Activated T-cell treated with anti-CD3 and anti-CD28 coated beads, Interleukin-2, amount 50 U/mL, for 4 hours (primary cell): ENCODE measurements around the gene FAM131C. TPM values are rescaled to one million over a fixed set of nuclear protein-coding genes. Genes with fewer than 3 reads are reported as not detected.
"Not testable (repeated sequence)": the region's sequence is repeated elsewhere in the genome, so short reads cannot be mapped to it uniquely, and the experiment has no call there.

ENCODE experiments used
- ATAC-seq, 2 donors: fragments of 200-7000 bp; cut with Tn5 transposase; one replicate each; pipeline ENCODE4 v1.10.0; 2021
- DNase-seq: peaks from one replicate; pipeline ENCODE4 v3.0.0-alpha.2; 2020
- H3K27me3 Mint-ChIP-seq: one replicate; pipeline ENCODE4 v1.8.0; 2021; ENCODE audit warnings: low read depth, mixed read lengths
- H3K36me3 Mint-ChIP-seq: one replicate; pipeline ENCODE4 v1.8.0; 2022; ENCODE audit warnings: mixed read lengths; ENCODE audit not compliant: insufficient read depth
- H3K4me1 Mint-ChIP-seq: one replicate; pipeline ENCODE4 v1.8.0; 2021; ENCODE audit warnings: low read depth, mixed read lengths
- H3K4me3 Mint-ChIP-seq: one replicate; pipeline ENCODE4 v1.8.0; 2021; ENCODE audit warnings: mild to moderate bottlenecking, moderate library complexity, mixed read lengths
- H3K9me3 Mint-ChIP-seq: one replicate; pipeline ENCODE4 v1.8.0; 2021; ENCODE audit warnings: mixed read lengths
- total RNA-seq, 3 donors: library from RNA; stranded (reverse); gene quantifications; one replicate each; pipeline ENCODE4 v1.2.1, GENCODE V29; 2021

Gene FAM131C
- total RNA-seq, 3 donors from 2014 or later = 0.20 to 0.24 TPM; not detected in 1

GRCh38 chr1:16112596-16113555 lies 39.4 kb upstream of the FAM131C start:
- Mint-ChIP-seq H3K27me3 (peaks cover 16% of the 10 kb centered on the region), H3K4me1 (peaks cover 2% of the 10 kb centered on the region), H3K36me3 (no peaks in the 10 kb centered on the region), H3K9me3 (peaks cover 4% of the 10 kb centered on the region), H3K4me3 (no peak overlapping the region)
- ATAC-seq = no peak
- no peak for DNase-seq

GRCh38 chr1:16111771-16112595 lies 38.5 kb upstream of the FAM131C start:
- DNase-seq = no peak
- Mint-ChIP-seq H3K9me3 (peaks cover 10% of the 10 kb centered on the region), H3K27me3 (peaks cover 16% of the 10 kb centered on the region), H3K4me3 (no peak overlapping the region), H3K4me1 (no peaks in the 10 kb centered on the region), H3K36me3 (no peaks in the 10 kb centered on the region)
- no peak for ATAC-seq

GRCh38 chr1:16110884-16111283 lies 37.4 kb upstream of the FAM131C start:
- H3K36me3 Mint-ChIP-seq = no peaks in the 10 kb centered on the region
- ATAC-seq = no peak
- H3K27me3 Mint-ChIP-seq = peaks cover 13% of the 10 kb centered on the region
- H3K9me3 Mint-ChIP-seq = peaks cover 10% of the 10 kb centered on the region
- no peak overlapping the region for H3K4me3 Mint-ChIP-seq
- no peak for DNase-seq
- H3K4me1 Mint-ChIP-seq = no peaks in the 10 kb centered on the region

- Mint-ChIP-seq H3K27me3 (peaks cover 15% of the 10 kb centered on the region), H3K4me3 (no peak overlapping the region), H3K36me3 (no peaks in the 10 kb centered on the region), H3K4me1 (no peaks in the 10 kb centered on the region), H3K9me3 (peaks cover 10% of the 10 kb centered on the region)
- DNase-seq (no peak), ATAC-seq (no peak)
Observed at GRCh38 chr1:16110456-16110855, 37.0 kb upstream of the FAM131C start.

- DNase-seq (no peak), ATAC-seq (no peak)
- H3K36me3 Mint-ChIP-seq = no peaks in the 10 kb centered on the region
- no peak overlapping the region for H3K4me3 Mint-ChIP-seq
- H3K4me1 Mint-ChIP-seq = no peaks in the 10 kb centered on the region
- H3K9me3 Mint-ChIP-seq = peaks cover 10% of the 10 kb centered on the region
- peaks cover 15% of the 10 kb centered on the region for H3K27me3 Mint-ChIP-seq
Observed at GRCh38 chr1:16109571-16109970, 36.1 kb upstream of the FAM131C start.

- Mint-ChIP-seq H3K9me3 (peaks cover 15% of the 10 kb centered on the region), H3K27me3 (peaks cover 15% of the 10 kb centered on the region)
- not testable (repeated sequence) for DNase-seq, H3K36me3 Mint-ChIP-seq, H3K4me1 Mint-ChIP-seq, ATAC-seq, H3K4me3 Mint-ChIP-seq
Observed at GRCh38 chr1:16107039-16107438, 33.6 kb upstream of the FAM131C start.

- Mint-ChIP-seq H3K9me3 (peaks cover 4% of the 10 kb centered on the region), H3K36me3 (no peaks in the 10 kb centered on the region), H3K27me3 (peaks cover 7% of the 10 kb centered on the region), H3K4me3 (no peak overlapping the region), H3K4me1 (no peaks in the 10 kb centered on the region)
- ATAC-seq (no peak), DNase-seq (no peak)
Observed at GRCh38 chr1:16101623-16102022, 28.2 kb upstream of the FAM131C start.

- ATAC-seq (no peak), DNase-seq (no peak)
- H3K9me3 Mint-ChIP-seq = peaks cover 4% of the 10 kb centered on the region
- H3K4me1 Mint-ChIP-seq = no peaks in the 10 kb centered on the region
- no peaks in the 10 kb centered on the region for H3K36me3 Mint-ChIP-seq
- H3K4me3 Mint-ChIP-seq = no peak overlapping the region
- peaks cover 13% of the 10 kb centered on the region for H3K27me3 Mint-ChIP-seq
Observed at GRCh38 chr1:16099412-16099811, 26.0 kb upstream of the FAM131C start.

GRCh38 chr1:16095447-16095846 lies 22.0 kb upstream of the FAM131C start:
- DNase-seq = no peak
- H3K9me3 Mint-ChIP-seq = no peaks in the 10 kb centered on the region
- H3K4me1 Mint-ChIP-seq = no peaks in the 10 kb centered on the region
- H3K27me3 Mint-ChIP-seq = peaks cover 13% of the 10 kb centered on the region
- H3K36me3 Mint-ChIP-seq = no peaks in the 10 kb centered on the region
- no peak for ATAC-seq
- no peak overlapping the region for H3K4me3 Mint-ChIP-seq

GRCh38 chr1:16094453-16095158 lies 21.2 kb upstream of the FAM131C start:
- Mint-ChIP-seq H3K4me3 (no peak overlapping the region), H3K36me3 (no peaks in the 10 kb centered on the region), H3K4me1 (no peaks in the 10 kb centered on the region), H3K27me3 (peaks cover 13% of the 10 kb centered on the region), H3K9me3 (no peaks in the 10 kb centered on the region)
- DNase-seq = no peak
- ATAC-seq = no peak

GRCh38 chr1:16093611-16094010 lies 20.2 kb upstream of the FAM131C start:
- ATAC-seq (no peak), DNase-seq (no peak)
- Mint-ChIP-seq H3K4me3 (no peak overlapping the region), H3K9me3 (no peaks in the 10 kb centered on the region), H3K36me3 (no peaks in the 10 kb centered on the region), H3K4me1 (no peaks in the 10 kb centered on the region), H3K27me3 (peaks cover 15% of the 10 kb centered on the region)

- Mint-ChIP-seq H3K9me3 (no peaks in the 10 kb centered on the region), H3K4me3 (no peak overlapping the region), H3K4me1 (no peaks in the 10 kb centered on the region), H3K36me3 (no peaks in the 10 kb centered on the region), H3K27me3 (peaks cover 15% of the 10 kb centered on the region)
- ATAC-seq (no peak), DNase-seq (no peak)
Observed at GRCh38 chr1:16092923-16093511, 19.6 kb upstream of the FAM131C start.

GRCh38 chr1:16092097-16092922 lies 18.9 kb upstream of the FAM131C start:
- no peak for ATAC-seq

More at GRCh38 chr1:16092097-16092922, 18.9 kb upstream of the FAM131C start:
- Mint-ChIP-seq H3K36me3 (no peaks in the 10 kb centered on the region), H3K4me3 (no peak overlapping the region), H3K4me1 (no peaks in the 10 kb centered on the region), H3K9me3 (no peaks in the 10 kb centered on the region), H3K27me3 (peaks cover 15% of the 10 kb centered on the region)
- DNase-seq = no peak
